Activated CD8-positive, alpha-beta T cell treated with anti-CD3 and anti-CD28 coated beads for 36 hours (primary cell): Measurements from ENCODE around the gene CDH16. TPM values are rescaled to one million over a fixed set of nuclear protein-coding genes. Genes with fewer than 3 reads are reported as not detected.

ENCODE experiments used
- ATAC-seq: fragments of 200-7000 bp; cut with Tn5 transposase; one replicate; pipeline ENCODE4 v1.10.0; 2021; ENCODE audit warnings: mild to moderate bottlenecking, moderate library complexity
- CTCF ChIA-PET: fragments of 350-600 bp; sonication (Branson Sonifier 250); formaldehyde crosslinking; loops from one replicate; lab custom pipeline; 2021; ENCODE audit warnings: antibody characterized with exemption; lab: Charles Lee
- POLR2A ChIA-PET: fragments of 350-600 bp; sonication (Branson Sonifier 250); formaldehyde crosslinking; loops from one replicate; lab custom pipeline; 2021; ENCODE audit warnings: antibody characterized with exemption; lab: Charles Lee
- DNase-seq: peaks from one replicate; pipeline ENCODE4 v3.0.0-alpha.2; 2020
- H3K27ac Mint-ChIP-seq: one replicate; pipeline ENCODE4 v1.8.0; 2021; ENCODE audit warnings: mild to moderate bottlenecking, mixed read lengths
- H3K27me3 Mint-ChIP-seq: one replicate; pipeline ENCODE4 v1.8.0; 2021; ENCODE audit warnings: mixed read lengths
- H3K36me3 Mint-ChIP-seq: one replicate; pipeline ENCODE4 v1.8.0; 2021; ENCODE audit warnings: low read depth, mixed read lengths
- H3K4me1 Mint-ChIP-seq: one replicate; pipeline ENCODE4 v1.8.0; 2021; ENCODE audit warnings: low read depth, mixed read lengths
- H3K4me3 Mint-ChIP-seq: one replicate; pipeline ENCODE4 v1.8.0; 2021; ENCODE audit warnings: mild to moderate bottlenecking, moderate library complexity, mixed read lengths
- H3K9me3 Mint-ChIP-seq: one replicate; pipeline ENCODE4 v1.8.0; 2021; ENCODE audit warnings: mixed read lengths
- intact Hi-C: fragments of 100-400 bp; cut with micrococcal nuclease; formaldehyde crosslinking; loops from one replicate; pipeline ENCODE4 v1.10.0; 2022
- total RNA-seq, 2 experiments: library from RNA; stranded (reverse); gene quantifications; one replicate each; pipeline ENCODE4 v1.2.3, GENCODE V29; 2021
- TF ChIP-seq, protein P1 (sequence below): fragments of 200-600 bp; IDR thresholded peaks from one replicate; pipeline ENCODE4 v1.8.0; 2022; ENCODE audit warnings: antibody characterized with exemption, mild to moderate bottlenecking

Gene CDH16
- total RNA-seq, 2 experiments from 2014 or later = not detected

DNA sequence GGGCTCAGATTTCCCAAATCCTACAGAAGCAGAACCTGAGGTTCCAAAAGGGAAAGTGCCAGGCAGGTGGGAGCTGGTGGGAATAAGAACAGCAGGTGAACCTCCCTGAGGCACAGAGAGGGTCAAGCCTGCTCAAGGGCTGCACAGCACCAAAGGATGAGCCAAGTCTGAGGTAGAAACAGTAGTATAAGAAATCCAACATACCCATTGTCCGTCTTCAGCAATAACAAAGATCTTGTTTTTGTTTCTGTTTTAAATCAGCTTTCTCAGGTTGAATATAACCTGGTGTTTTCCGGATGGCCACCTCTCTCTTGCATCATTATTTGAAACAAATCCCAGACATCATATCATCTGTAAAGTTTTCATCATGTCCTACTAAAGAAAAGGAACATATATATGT lies 31.8 kb upstream of the CDH16 start:
- H3K27ac Mint-ChIP-seq = no peak overlapping the region
- CTCF ChIA-PET = interaction anchor here (1.0 to 2.8 kb wide), 3 partner anchors 11 to 205 kb away, joined by 3 to 12 read pairs (median 10); partner anchors contain the start of gene CES3
- no peaks in the 10 kb centered on the region for H3K9me3 Mint-ChIP-seq
- POLR2A ChIA-PET = interaction anchor here (1.6 kb wide), 1 partner anchor 16 kb away, joined by 4 read pairs; the partner anchor contains the start of gene CIAO2B
- no peaks in the 10 kb centered on the region for H3K36me3 Mint-ChIP-seq
- intact Hi-C loops = loop anchor here (5.0 kb wide), 1 partner anchor 207 kb away; the partner anchor contains the start of genes FBXL8 and TRADD
- DNase-seq (no peak), ATAC-seq (no peak)
- peaks cover 22% of the 10 kb centered on the region for H3K4me1 Mint-ChIP-seq
- TF ChIP-seq, protein P1, sequence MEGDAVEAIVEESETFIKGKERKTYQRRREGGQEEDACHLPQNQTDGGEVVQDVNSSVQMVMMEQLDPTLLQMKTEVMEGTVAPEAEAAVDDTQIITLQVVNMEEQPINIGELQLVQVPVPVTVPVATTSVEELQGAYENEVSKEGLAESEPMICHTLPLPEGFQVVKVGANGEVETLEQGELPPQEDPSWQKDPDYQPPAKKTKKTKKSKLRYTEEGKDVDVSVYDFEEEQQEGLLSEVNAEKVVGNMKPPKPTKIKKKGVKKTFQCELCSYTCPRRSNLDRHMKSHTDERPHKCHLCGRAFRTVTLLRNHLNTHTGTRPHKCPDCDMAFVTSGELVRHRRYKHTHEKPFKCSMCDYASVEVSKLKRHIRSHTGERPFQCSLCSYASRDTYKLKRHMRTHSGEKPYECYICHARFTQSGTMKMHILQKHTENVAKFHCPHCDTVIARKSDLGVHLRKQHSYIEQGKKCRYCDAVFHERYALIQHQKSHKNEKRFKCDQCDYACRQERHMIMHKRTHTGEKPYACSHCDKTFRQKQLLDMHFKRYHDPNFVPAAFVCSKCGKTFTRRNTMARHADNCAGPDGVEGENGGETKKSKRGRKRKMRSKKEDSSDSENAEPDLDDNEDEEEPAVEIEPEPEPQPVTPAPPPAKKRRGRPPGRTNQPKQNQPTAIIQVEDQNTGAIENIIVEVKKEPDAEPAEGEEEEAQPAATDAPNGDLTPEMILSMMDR = no peak
- peaks cover 43% of the 10 kb centered on the region for H3K27me3 Mint-ChIP-seq
- no peak overlapping the region for H3K4me3 Mint-ChIP-seq

DNA sequence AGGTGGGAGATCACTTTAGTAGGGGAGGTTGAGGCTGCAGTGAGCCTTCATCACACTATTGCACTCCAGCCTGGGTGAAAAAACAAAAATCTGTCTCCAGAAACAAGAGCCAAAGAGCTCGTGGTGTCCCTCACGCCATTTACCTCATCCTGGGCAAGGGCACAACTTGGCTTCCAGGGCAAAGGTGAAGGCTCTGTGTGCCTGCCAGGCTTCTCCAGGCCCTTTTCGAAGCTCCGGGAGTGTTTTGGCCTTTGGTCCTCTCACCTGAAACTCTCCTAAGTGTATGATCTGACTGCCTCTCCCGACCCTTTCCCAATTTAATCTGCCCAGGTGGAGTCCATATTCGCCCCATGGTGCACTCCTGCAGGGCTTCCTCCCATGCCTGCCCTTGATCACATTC lies 30.8 kb upstream of the CDH16 start:
- TF ChIP-seq, protein P1 = no peak
- Mint-ChIP-seq H3K36me3 (no peaks in the 10 kb centered on the region), H3K4me1 (peaks cover 22% of the 10 kb centered on the region), H3K9me3 (no peaks in the 10 kb centered on the region), H3K27me3 (peaks cover 43% of the 10 kb centered on the region), H3K4me3 (no peak overlapping the region), H3K27ac (no peak overlapping the region)
- DNase-seq = no peak
- POLR2A ChIA-PET = no interaction called here
- intact Hi-C loops = no loop called here
- CTCF ChIA-PET = interaction anchor here (2.4 to 2.8 kb wide), 2 partner anchors 12 to 206 kb away, joined by 10 to 12 read pairs; partner anchors contain the start of gene CES3
- no peak for ATAC-seq

DNA sequence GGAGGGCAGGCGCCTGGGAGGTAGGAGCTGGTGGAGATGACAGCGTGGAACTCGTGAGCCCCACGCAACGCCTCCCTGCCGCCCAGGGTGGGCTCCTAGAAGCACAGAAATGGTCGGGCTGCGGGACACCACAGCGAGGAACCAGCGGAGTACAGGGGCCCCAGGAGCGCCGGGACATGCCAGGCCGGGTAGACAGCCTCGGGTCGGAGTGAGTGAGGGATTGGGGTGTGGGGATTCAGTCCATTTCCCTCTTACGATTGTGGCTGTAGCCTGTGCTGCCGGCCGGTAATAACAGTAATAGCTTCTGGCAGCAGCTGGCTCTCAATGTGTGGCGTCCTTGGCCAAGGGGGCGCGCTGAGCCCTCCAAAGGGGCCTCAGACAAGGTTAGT lies 30.1 kb upstream of the CDH16 start:
- TF ChIP-seq, protein P1 = no peak
- POLR2A ChIA-PET = no interaction called here
- no peak for DNase-seq
- Mint-ChIP-seq H3K27ac (no peak overlapping the region), H3K36me3 (no peaks in the 10 kb centered on the region), H3K9me3 (no peaks in the 10 kb centered on the region), H3K27me3 (peaks cover 40% of the 10 kb centered on the region), H3K4me1 (peaks cover 22% of the 10 kb centered on the region), H3K4me3 (peak overlapping the region; percentile 79)
- ATAC-seq = no peak
- intact Hi-C loops = no loop called here
- CTCF ChIA-PET = interaction anchor here (2.4 to 2.8 kb wide), 2 partner anchors 13 to 206 kb away, joined by 10 to 12 read pairs; partner anchors contain the start of gene CES3

DNA sequence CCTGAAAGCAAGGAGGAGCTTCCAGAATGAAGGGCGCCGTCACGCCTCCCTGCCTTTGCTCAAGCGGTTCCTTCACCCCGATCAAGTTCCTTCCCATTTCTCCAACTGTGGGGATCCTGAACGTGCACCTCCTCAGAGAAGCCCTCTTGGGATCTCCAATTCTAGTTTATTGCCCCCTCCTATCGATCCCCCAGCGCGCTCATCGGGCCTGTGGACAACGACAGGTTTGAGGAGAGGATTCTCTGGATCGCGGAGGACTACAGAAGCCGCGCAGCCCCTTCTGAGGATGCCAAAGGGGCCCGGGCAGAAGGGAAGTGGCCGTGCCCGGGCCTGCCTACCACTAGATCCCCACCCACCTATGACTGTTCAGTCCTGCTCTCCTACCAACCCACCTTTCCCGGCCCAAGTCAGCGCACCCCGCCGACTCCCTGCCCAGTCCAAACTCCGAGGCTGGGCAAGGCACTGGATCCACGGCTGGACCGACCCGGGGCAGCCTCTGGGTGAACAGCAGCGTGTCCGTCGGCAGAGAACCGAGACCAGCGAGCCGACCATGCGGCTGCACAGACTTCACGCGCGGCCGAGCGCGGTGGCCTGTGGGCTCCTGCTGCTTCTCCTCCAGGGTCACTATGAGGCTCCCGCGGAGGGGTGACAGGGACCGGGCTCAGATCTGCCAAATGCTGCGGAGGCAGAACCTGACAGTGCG lies 29.6 kb upstream of the CDH16 start:
- CTCF ChIA-PET = interaction anchor here (1.1 to 2.8 kb wide), 3 partner anchors 13 to 207 kb away, joined by 4 to 12 read pairs (median 10); partner anchors contain the start of gene CES3
- Mint-ChIP-seq H3K36me3 (no peaks in the 10 kb centered on the region), H3K4me3 (peak overlapping the region; percentile 79), H3K9me3 (no peaks in the 10 kb centered on the region), H3K27me3 (peaks cover 39% of the 10 kb centered on the region), H3K4me1 (peaks cover 22% of the 10 kb centered on the region), H3K27ac (no peak overlapping the region)
- POLR2A ChIA-PET = no interaction called here
- peak; percentile 26 for ATAC-seq
- no peak for DNase-seq
- TF ChIP-seq, protein P1 = no peak
- intact Hi-C loops = no loop called here
